ENCODE measurements around the gene PDXK. TPM values are rescaled to one million over a fixed set of nuclear protein-coding genes. Genes with fewer than 3 reads are reported as not detected.
"Not testable (repeated sequence)": the region's sequence is repeated elsewhere in the genome, so short reads cannot be mapped to it uniquely, and the experiment has no call there.

Gene PDXK
- polyA plus RNA-seq, 3 donors from 2014 or later, result 47.1 to 55.2 (median 50.9) TPM

GRCh38 chr21:43690346-43690745 lies 28.6 kb upstream of the PDXK start:
- H3K4me3 Mint-ChIP-seq, result no peak overlapping the region
- H3K27me3 Mint-ChIP-seq (ENCODE audit: low read depth in 3 of 3), result peaks cover 0 to 2% (median 2%) of the 10 kb centered on the region in 3 donors
- no peaks in the 10 kb centered on the region for H3K4me1 Mint-ChIP-seq
- peaks cover 27 to 46% (median 27%) of the 10 kb centered on the region in 3 donors for H3K36me3 Mint-ChIP-seq
- no peaks in the 10 kb centered on the region for H3K9me3 Mint-ChIP-seq
- no peak for DNase-seq
- peak overlapping the region in 1 of 6 donors; percentile 45 for H3K27ac Mint-ChIP-seq

- Mint-ChIP-seq H3K4me3 (no peak overlapping the region), H3K9me3 (no peaks in the 10 kb centered on the region), H3K36me3 (peaks cover 24 to 38% (median 26%) of the 10 kb centered on the region in 3 donors), H3K4me1 (no peaks in the 10 kb centered on the region), H3K27me3 (ENCODE audit: low read depth in 3 of 3) (peaks cover 0 to 2% (median 2%) of the 10 kb centered on the region in 3 donors), H3K27ac (peak overlapping the region in 1 of 6 donors; percentile 45)
- no peak for DNase-seq
Measured at GRCh38 chr21:43691086-43691795, 27.7 kb upstream of the PDXK start.

DNA sequence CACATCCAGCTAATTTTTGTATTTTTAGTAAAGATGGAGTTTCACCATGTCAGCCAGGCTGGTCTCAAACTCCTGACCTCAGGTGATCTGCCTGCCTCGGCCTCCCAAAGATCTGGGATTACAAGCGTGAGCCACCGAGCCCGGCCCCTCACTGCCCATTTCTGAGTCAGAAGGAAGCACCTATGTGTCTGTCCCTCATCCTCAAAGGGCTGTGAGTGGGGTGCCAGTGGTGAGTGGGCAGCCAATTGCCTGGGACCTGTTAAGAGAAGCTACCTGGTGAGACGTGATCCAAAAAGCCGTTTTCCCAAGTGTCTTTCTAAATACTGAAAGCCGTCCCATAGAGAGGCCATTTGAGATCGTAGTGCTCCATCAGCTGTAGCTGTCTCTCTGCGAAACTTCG lies 27.1 kb upstream of the PDXK start:
- DNase-seq, result no peak
- Mint-ChIP-seq H3K9me3 (no peaks in the 10 kb centered on the region), H3K4me1 (no peaks in the 10 kb centered on the region), H3K4me3 (no peak overlapping the region), H3K36me3 (peaks cover 19 to 32% (median 21%) of the 10 kb centered on the region in 3 donors), H3K27ac (no peak overlapping the region), H3K27me3 (ENCODE audit: low read depth in 3 of 3) (peaks cover 0 to 3% (median 2%) of the 10 kb centered on the region in 3 donors)

- Mint-ChIP-seq H3K27ac (no peak overlapping the region), H3K36me3 (peaks cover 16 to 27% (median 18%) of the 10 kb centered on the region in 3 donors), H3K4me3 (no peak overlapping the region), H3K27me3 (ENCODE audit: low read depth in 3 of 3) (peaks cover 0 to 4% (median 2%) of the 10 kb centered on the region in 3 donors), H3K9me3 (no peaks in the 10 kb centered on the region), H3K4me1 (no peaks in the 10 kb centered on the region)
- DNase-seq, result no peak
Measured at GRCh38 chr21:43692949-43693348, 26.0 kb upstream of the PDXK start.

GRCh38 chr21:43693981-43694380 lies 24.9 kb upstream of the PDXK start:
- Mint-ChIP-seq H3K27me3 (ENCODE audit: low read depth in 3 of 3) (peaks cover 0 to 4% (median 3%) of the 10 kb centered on the region in 3 donors), H3K4me3 (no peak overlapping the region), H3K36me3 (peaks cover 16 to 23% (median 18%) of the 10 kb centered on the region in 3 donors), H3K27ac (no peak overlapping the region), H3K9me3 (no peaks in the 10 kb centered on the region), H3K4me1 (no peaks in the 10 kb centered on the region)
- DNase-seq, result no peak

DNA sequence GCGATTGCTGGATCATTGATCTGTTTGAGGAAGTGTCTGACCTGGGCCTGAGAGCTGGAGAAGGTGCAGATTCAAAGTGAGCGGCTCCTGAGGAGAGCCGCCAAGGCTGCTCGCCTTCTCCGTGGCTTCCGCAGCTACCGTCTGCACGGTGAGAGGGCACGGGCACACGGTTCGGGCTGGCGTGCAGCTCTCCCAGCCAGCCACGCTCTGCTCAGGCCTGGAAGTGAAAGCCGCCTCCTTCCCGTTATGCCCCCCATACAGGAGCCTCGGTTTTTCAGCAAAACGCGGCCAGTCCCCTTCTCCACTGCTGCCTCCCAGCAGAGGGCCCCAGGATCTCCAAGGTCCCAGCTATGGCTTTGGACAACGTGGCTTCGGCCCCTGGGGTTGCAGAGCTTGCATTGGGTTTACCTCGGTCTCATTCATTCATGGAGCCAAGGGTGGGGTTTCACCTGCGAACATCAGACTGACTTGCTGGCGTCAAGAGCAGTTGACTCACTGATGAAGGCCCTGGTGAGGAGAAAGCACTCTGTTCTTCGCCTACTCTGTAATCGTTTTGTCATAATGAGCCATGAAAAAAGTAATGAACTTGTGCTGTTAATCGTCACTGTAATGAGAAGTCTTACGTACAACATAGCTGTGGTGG lies 24.4 kb upstream of the PDXK start:
- Mint-ChIP-seq H3K4me1 (no peaks in the 10 kb centered on the region), H3K27ac (no peak overlapping the region), H3K36me3 (peaks cover 16 to 23% (median 18%) of the 10 kb centered on the region in 3 donors), H3K4me3 (no peak overlapping the region), H3K27me3 (ENCODE audit: low read depth in 3 of 3) (peaks cover 0 to 5% (median 4%) of the 10 kb centered on the region in 3 donors), H3K9me3 (no peaks in the 10 kb centered on the region)
- DNase-seq, result no peak

DNA sequence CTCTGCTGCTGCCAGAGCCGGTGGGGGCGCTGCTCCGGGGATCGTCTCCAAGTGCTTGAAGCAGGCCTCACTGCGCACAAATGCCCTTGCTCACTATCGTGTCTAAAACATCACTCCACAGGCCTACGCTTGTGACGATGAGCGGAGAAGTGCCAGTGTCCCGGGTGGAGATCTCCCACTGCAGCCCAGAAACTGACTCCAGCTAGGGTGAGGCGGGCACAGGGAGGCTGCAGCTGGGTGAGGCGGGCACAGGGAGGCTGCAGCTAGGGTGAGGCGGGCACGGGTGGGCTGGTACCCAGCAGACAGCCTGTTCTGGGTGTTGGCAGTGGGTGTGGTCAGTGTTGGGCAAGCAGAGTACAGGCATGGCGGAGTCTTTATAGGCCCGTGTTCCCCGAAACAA lies 22.7 kb upstream of the PDXK start:
- H3K9me3 Mint-ChIP-seq, result no peaks in the 10 kb centered on the region

GRCh38 chr21:43697758-43698643 lies 20.9 kb upstream of the PDXK start:
- no peak for DNase-seq
- peak overlapping the region in 1 of 6 donors; percentile 71 for H3K27ac Mint-ChIP-seq
- peaks cover 9 to 12% of the 10 kb centered on the region in 2 donors for H3K4me1 Mint-ChIP-seq
- H3K36me3 Mint-ChIP-seq, result peaks cover 9 to 16% (median 13%) of the 10 kb centered on the region in 3 donors
- H3K4me3 Mint-ChIP-seq, result no peak overlapping the region
- peaks cover 1 to 4% (median 3%) of the 10 kb centered on the region in 3 donors for H3K27me3 Mint-ChIP-seq (ENCODE audit: low read depth in 3 of 3)
- no peaks in the 10 kb centered on the region for H3K9me3 Mint-ChIP-seq

More for the DNA sequence above, 22.7 kb upstream of the PDXK start:
- no peak for DNase-seq
- Mint-ChIP-seq H3K4me1 (peaks cover 3 to 4% of the 10 kb centered on the region in 2 donors), H3K27ac (no peak overlapping the region), H3K4me3 (no peak overlapping the region), H3K36me3 (peaks cover 13 to 17% (median 16%) of the 10 kb centered on the region in 3 donors), H3K27me3 (ENCODE audit: low read depth in 3 of 3) (peaks cover 0 to 5% (median 4%) of the 10 kb centered on the region in 3 donors)

GRCh38 chr21:43699492-43699777 lies 19.5 kb upstream of the PDXK start:
- H3K27ac Mint-ChIP-seq; DNase-seq; H3K4me3 Mint-ChIP-seq; H3K9me3 Mint-ChIP-seq; H3K27me3 Mint-ChIP-seq (ENCODE audit: low read depth in 3 of 3): not testable (repeated sequence)
- Mint-ChIP-seq H3K4me1 (peaks cover 16 to 19% of the 10 kb centered on the region in 2 donors), H3K36me3 (peaks cover 5 to 10% (median 6%) of the 10 kb centered on the region in 3 donors)

DNA sequence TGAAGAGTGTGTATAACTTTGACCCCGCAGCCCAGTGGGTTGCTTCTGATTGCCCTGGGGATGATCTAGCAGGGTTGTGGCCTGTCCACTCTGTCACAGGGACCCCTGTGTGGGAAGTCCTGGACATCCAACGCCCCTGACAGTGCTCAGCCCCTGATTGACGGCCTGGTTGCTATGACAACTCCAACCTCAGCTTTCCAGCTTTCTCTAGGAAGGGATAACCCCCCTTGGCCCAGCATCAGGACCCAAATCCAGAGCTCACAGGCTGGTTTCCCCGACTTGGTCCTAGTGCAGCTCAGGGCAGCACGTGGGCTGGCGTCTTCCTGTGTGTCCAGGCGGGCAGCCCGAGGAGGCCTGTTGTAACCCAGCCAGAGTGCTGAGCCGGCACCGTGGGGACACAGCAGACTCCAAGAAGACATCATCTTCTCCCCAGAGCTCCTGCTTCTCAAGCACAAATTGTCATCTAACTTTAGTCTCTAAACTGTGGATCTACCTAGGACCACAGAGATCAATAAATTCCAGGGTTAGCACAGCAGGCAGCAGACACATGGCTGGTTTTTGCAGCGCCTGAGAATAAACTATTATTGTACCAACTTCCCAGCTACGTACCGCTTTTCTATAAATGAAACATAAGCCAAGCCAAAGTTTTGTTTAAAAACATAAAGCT lies 18.9 kb upstream of the PDXK start:
- H3K36me3 Mint-ChIP-seq, result peaks cover 3 to 6% (median 5%) of the 10 kb centered on the region in 3 donors
- no peak for DNase-seq
- H3K27ac Mint-ChIP-seq, result no peak overlapping the region
- H3K4me1 Mint-ChIP-seq, result peaks cover 16 to 19% of the 10 kb centered on the region in 2 donors
- H3K4me3 Mint-ChIP-seq, result no peak overlapping the region
- peaks cover 3 to 4% (median 3%) of the 10 kb centered on the region in 3 donors for H3K27me3 Mint-ChIP-seq (ENCODE audit: low read depth in 3 of 3)
- no peaks in the 10 kb centered on the region for H3K9me3 Mint-ChIP-seq

DNA sequence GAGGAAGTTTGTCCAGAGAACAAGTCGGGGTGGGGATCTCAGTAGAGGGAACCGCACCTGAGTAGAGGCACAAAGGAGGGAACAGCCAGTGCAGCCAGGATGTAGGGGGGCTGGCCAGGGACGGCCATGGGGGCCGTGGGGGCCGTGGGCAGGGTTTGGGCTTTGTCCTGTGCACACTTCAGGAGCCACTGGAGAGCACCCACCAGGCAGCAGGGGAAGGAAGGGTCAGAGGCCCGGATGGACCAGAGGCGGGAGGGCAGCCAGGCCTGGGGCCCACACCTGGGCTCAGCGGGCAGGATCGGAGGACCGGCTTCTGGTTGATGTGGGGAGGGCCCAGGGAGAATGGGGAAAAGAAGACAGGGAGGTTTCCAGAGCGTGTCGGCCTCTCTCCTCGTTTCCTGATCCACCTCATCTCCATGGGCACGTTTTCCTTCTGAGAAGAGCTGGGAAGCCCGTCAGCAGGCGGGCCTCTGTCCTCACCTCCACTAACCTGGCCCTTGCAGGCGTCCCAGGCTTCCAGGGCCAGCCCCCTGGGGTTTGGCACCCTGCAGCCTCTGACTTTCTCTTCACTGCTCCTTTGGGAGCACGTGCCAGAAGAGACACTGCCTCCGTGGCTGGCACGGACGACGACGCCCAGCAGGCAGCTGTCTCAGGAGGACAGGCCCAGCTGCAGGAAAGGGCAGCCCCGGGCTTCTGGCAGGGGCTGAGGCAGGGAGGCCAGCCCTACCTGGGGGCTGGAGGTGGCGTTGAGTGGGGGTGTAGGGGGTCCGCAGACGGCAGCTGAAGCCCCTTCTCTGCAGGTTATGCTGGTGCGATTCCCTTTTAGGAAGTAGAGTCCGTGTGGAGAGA lies 16.8 kb upstream of the PDXK start:
- H3K9me3 Mint-ChIP-seq, result no peaks in the 10 kb centered on the region
- H3K4me1 Mint-ChIP-seq, result peaks cover 16 to 19% of the 10 kb centered on the region in 2 donors
- H3K27ac Mint-ChIP-seq, result peak overlapping the region in 1 of 6 donors; percentile 81
- no peak for DNase-seq
- H3K27me3 Mint-ChIP-seq (ENCODE audit: low read depth in 3 of 3), result peaks cover 2 to 3% (median 3%) of the 10 kb centered on the region in 3 donors
- peak overlapping the region; percentile 72 to 87 (median 85) for H3K4me3 Mint-ChIP-seq
- peaks cover 0 to 5% (median 2%) of the 10 kb centered on the region in 3 donors for H3K36me3 Mint-ChIP-seq

DNA sequence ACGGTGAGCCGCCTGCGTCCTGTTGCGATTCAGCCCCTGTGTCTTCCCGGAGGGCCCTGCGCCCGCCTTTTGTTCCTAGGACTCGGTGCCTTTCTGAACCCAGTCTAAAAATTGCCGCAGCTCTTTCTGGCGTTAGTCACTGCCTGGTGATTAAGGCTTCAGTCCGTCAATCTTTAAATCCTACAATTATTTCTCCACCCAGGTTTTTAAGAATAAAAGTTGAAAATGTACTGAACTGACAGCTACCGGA lies 16.2 kb upstream of the PDXK start:
- H3K27me3 Mint-ChIP-seq (ENCODE audit: low read depth in 3 of 3), result peaks cover 2 to 3% (median 3%) of the 10 kb centered on the region in 3 donors
- H3K4me1 Mint-ChIP-seq, result peaks cover 16 to 19% of the 10 kb centered on the region in 2 donors
- peaks cover 0 to 1% (median 1%) of the 10 kb centered on the region in 3 donors for H3K36me3 Mint-ChIP-seq
- peak overlapping the region in 4 of 6 donors; percentile 57 to 81 (median 70) for H3K27ac Mint-ChIP-seq
- no peak for DNase-seq
- no peaks in the 10 kb centered on the region for H3K9me3 Mint-ChIP-seq
- peak overlapping the region; percentile 72 to 87 (median 85) for H3K4me3 Mint-ChIP-seq
